ENCODE data around the gene AHCY.

AHCY gene

GRCh38 chr20:34318609-34319443, 15.7 kb upstream of the AHCY start:
- TF ChIP-seq POLR2AphosphoS5 (IDR thresholded peaks at IDR 0.05; ENCODE audit: low read depth, low read length) (no peak), TAF1 (IDR thresholded peaks at IDR 0.05; ENCODE audit: borderline replicate concordance, low read depth, low read length) (no peak), POLR2A (IDR thresholded peaks at IDR 0.05; ENCODE audit: low read depth, low read length) (no peak)
- no peak for FAIRE-seq

DNA sequence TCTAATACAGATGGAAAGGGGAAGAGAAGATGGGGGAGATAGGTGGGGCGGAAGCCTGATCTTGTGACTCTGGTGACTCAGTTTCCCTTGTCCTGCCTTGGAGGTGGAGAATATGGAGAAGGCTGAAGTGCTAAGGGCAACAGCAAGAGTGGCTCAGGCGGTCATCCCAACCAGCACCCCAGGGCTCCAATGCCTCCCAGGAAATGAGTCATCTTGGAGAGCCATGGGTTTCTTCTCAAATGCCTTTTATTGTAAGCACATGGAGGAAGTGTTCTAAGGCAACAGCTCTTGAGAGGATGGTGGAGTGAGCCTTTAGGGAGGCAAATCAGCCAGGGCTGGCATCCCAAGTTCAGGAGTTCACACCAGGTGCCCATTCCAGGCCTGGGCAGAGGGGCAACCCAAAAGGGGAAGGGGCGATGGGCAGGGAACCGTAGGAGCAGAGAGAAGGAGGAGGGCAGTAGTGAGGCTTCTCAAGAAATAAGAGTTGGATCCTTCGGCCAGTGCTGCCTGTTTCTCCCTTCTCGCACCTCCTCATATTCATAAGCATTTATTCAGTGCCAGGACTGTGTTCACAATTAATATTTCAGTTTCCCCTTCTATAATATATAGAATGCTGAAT, 13.2 kb upstream of the AHCY start:
- FAIRE-seq (no peak), DNase-seq (ENCODE audit: insufficient read length) (no peak)
- TF ChIP-seq POLR2A (IDR thresholded peaks at IDR 0.05; ENCODE audit: low read depth, low read length) (no peak), POLR2AphosphoS5 (IDR thresholded peaks at IDR 0.05; ENCODE audit: low read depth, low read length) (no peak), TAF1 (IDR thresholded peaks at IDR 0.05; ENCODE audit: borderline replicate concordance, low read depth, low read length) (no peak)

More at GRCh38 chr20:34318609-34319443, 15.7 kb upstream of the AHCY start:
- no peak for DNase-seq (ENCODE audit: insufficient read length)

- TF ChIP-seq POLR2A (IDR thresholded peaks at IDR 0.05; ENCODE audit: low read depth, low read length) (no peak), POLR2AphosphoS5 (IDR thresholded peaks at IDR 0.05; ENCODE audit: low read depth, low read length) (no peak), TAF1 (IDR thresholded peaks at IDR 0.05; ENCODE audit: borderline replicate concordance, low read depth, low read length) (no peak)
- no peak for FAIRE-seq
- no peak for DNase-seq (ENCODE audit: insufficient read length)
Measured at GRCh38 chr20:34315236-34315635, 12.1 kb upstream of the AHCY start.

- no peak for TF ChIP-seq POLR2A (IDR thresholded peaks at IDR 0.05; ENCODE audit: low read depth, low read length)
- TF ChIP-seq TAF1 (IDR thresholded peaks at IDR 0.05; ENCODE audit: borderline replicate concordance, low read depth, low read length) = no peak
- FAIRE-seq = peak; percentile 89
- peak; percentile 76 for DNase-seq (ENCODE audit: insufficient read length)
Measured at GRCh38 chr20:34312544-34313217, 9.5 kb upstream of the AHCY start.

DNA sequence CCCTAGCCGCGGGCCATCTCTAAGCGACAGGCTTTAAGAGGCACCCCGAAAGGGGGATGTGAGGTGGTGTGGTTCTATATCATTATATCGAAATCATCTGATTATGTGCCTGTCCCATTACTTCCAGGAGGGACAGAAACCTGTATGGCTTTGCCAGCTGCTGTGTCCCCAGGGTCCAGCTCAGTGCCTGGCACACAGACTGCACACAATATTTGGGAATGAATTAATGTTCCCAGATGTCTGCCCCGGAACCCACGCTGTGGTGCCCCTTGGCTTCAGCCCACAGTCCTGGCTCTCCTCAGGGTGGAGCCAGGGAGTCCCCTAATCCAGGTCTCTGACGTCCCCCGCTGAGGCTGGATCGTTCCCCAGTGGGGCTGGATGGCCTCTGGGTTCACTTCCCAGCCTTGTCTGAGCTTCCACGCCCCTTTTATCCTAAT, 8.9 kb upstream of the AHCY start:
- no peak for FAIRE-seq
- no peak for DNase-seq (ENCODE audit: insufficient read length)
- TF ChIP-seq TAF1 (IDR thresholded peaks at IDR 0.05; ENCODE audit: borderline replicate concordance, low read depth, low read length) = no peak
- TF ChIP-seq POLR2AphosphoS5 (IDR thresholded peaks at IDR 0.05; ENCODE audit: low read depth, low read length) = no peak
- no peak for TF ChIP-seq POLR2A (IDR thresholded peaks at IDR 0.05; ENCODE audit: low read depth, low read length)

DNA sequence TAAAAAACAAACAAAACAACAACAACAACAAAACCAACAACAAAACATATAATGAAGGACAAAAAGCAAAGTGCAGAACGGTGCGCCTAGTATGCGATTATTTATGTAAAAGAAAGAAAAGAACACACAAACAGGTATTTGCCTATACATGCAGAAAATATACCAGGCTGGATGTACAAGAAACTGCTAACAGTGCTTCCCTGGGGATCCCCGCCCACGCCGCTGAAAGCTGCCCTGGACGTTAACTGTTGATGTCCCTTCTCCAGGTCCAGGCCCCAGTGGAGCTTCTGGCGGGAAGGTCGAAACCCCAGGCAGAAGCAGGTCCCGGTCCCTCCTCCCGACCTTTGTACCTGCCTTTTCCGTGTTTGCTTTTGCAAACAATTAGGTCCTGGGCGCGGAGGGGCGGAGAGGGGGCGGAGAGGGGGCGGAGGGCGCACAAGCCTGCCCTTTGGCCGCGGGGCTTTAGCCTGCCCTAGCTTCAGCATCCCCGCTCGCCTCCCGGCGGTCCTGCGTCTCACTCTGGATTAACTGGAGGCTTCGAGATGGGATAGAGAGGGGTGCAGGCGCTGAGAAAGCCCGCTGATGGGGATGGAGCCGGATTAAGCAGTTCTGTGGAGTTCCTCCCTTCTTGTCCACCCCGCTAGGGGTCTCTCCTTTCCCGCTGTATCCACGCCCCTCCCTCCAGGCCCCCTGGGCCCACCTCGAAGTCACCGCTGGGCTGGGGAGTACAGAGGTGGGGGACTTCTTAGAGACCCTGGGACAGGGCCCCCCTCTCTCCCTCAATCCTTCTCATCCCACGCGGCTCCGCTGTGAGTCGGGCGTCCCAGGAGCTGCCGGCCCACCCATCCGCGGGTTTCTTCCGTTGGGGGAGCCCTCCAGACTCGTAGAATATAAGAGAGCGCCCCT, 8.2 kb upstream of the AHCY start:
- no peak for FAIRE-seq
- TF ChIP-seq TAF1 (IDR thresholded peaks at IDR 0.05; ENCODE audit: borderline replicate concordance, low read depth, low read length) (no peak), POLR2AphosphoS5 (IDR thresholded peaks at IDR 0.05; ENCODE audit: low read depth, low read length) (no peak), POLR2A (IDR thresholded peaks at IDR 0.05; ENCODE audit: low read depth, low read length) (no peak)
- no peak for DNase-seq (ENCODE audit: insufficient read length)

DNA sequence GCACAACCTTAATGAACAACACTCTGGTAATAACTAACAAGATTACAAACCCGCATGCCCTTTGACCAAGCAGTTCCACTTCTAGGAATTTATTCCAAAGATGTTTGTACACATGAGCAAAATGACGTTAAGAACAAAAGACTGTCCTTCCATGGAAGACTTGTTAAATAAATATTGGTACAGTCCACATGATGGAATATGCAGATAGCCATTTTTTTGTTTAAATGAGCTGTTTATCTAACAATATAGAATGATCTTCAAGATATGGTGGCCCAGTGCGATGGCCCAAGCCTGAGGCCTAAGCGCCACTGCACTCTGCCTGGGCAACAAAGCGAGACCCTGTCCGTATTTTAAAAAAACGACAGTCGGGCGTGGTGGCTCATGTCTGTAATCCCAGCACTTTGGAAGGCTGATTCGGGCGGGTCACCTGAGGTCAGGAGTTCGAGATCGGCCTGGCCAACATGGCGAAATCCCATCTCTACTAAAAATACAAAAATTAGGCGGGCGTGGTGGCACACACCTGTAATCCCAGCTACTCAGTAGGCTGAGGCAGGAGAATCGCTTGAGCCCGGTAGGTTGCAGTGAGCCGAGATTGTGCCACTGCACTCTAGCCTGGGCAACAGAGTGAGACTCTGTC, 7.4 kb upstream of the AHCY start:
- TF ChIP-seq POLR2A (IDR thresholded peaks at IDR 0.05; ENCODE audit: low read depth, low read length) = no peak
- FAIRE-seq = no peak
- DNase-seq (ENCODE audit: insufficient read length) = no peak

- TF ChIP-seq POLR2A (IDR thresholded peaks at IDR 0.05; ENCODE audit: low read depth, low read length) = no peak
- TF ChIP-seq TAF1 (IDR thresholded peaks at IDR 0.05; ENCODE audit: borderline replicate concordance, low read depth, low read length) = no peak
- TF ChIP-seq POLR2AphosphoS5 (IDR thresholded peaks at IDR 0.05; ENCODE audit: low read depth, low read length) = no peak
- DNase-seq (ENCODE audit: insufficient read length) (no peak), FAIRE-seq (no peak)
Measured at GRCh38 chr20:34309691-34310090, 6.5 kb upstream of the AHCY start.

DNA sequence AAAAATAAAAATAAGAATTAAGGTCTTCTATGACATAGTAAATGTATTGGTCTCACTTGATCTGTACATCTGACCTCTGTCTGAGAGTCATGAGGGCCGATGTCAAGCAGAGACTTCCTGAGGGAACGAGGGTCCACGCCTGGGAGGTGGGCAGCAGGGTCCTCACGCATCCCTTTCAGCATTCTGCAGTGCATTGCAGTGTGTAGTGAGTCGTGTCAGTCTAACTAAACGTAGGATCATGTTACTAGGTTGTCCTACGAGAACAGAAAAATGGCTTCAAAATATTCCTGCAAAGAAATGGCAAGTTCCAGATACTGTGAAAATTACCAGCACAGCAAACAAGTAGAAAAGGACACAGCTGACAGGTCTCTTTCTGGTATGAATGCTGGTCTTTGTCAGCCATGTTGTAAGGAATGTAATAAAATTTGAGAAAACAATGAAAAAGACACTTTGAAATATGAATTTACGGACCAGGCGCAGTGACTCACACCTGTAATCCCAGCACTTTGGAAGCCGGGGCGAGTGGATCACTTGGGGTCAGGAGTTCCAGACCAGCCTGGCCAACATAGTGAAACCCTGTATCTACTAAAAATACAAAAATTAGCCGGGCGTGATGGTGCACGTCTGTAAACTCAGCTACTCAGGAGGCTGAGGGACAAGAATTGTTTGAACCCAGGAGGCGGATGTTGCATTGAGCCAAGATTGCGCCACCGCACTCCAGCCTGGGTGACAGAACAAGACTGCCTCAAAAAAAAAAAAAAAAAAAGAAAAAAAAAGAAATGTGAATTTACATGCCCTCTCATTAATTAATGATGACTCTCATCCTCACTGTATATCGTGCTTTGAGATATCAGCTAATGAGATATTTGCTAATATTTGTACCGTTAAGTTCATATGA, 2.4 kb upstream of the AHCY start:
- FAIRE-seq (no peak), DNase-seq (ENCODE audit: insufficient read length) (no peak)
- TF ChIP-seq POLR2AphosphoS5 (IDR thresholded peaks at IDR 0.05; ENCODE audit: low read depth, low read length) = no peak
- no peak for TF ChIP-seq POLR2A (IDR thresholded peaks at IDR 0.05; ENCODE audit: low read depth, low read length)
- no peak for TF ChIP-seq TAF1 (IDR thresholded peaks at IDR 0.05; ENCODE audit: borderline replicate concordance, low read depth, low read length)

DNA sequence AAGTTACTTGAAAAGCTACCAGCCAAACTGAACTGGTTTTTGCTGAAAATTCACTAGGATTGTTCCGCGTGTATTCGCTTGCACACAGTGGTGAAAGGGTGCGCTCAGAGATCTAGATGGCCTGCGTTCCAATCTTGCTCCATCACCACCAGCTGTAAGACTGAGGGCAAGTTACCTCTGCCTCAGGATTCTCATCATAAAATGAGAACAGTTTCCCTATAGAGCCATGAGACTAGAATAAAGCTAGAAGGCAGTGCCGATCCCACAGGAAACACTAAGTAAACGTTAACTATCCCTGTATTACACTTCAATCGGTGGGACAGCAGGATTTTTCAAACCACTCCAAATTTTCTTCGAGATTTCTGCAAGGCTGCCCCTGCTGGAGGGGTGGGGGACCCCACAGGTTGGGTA, 838 bp downstream of the AHCY start:
- FAIRE-seq = no peak
- TF ChIP-seq TAF1 (IDR thresholded peaks at IDR 0.05; ENCODE audit: borderline replicate concordance, low read depth, low read length) (no peak), POLR2AphosphoS5 (IDR thresholded peaks at IDR 0.05; ENCODE audit: low read depth, low read length) (no peak), POLR2A (IDR thresholded peaks at IDR 0.05; ENCODE audit: low read depth, low read length) (no peak)
- DNase-seq (ENCODE audit: insufficient read length) = no peak

All from GM12892 (cell line).